HepG2 (cell line): Measurements from ENCODE around the gene SLC23A3. TPM values are rescaled to one million over a fixed set of nuclear protein-coding genes. Genes with fewer than 3 reads are reported as not detected.

Experiments
- EZH2 ChIP-seq: conservative IDR thresholded peaks from 2 replicates; pipeline ENCODE4 v1.6.1; 2012; ENCODE audit warnings: mild to moderate bottlenecking, low read depth, low read length, moderate library complexity
- FOXC1 ChIP-seq: sonication (generic); formaldehyde crosslinking; IDR thresholded peaks from 2 replicates; pipeline ENCODE4 v1.8.0; 2022; ENCODE audit warnings: mild to moderate bottlenecking, missing genetic modification reagents, borderline replicate concordance
- KAT2B ChIP-seq: fragments of 150-350 bp; IDR thresholded peaks from 2 replicates; pipeline ENCODE4 v1.6.1; 2014; ENCODE audit warnings: low read depth, low read length, borderline replicate concordance
- ZNF333 ChIP-seq: sonication (generic); formaldehyde crosslinking; IDR thresholded peaks from 2 replicates; pipeline ENCODE4 v1.4.0; 2020; ENCODE audit warnings: mild to moderate bottlenecking, missing genetic modification reagents, borderline replicate concordance
- ZNF788 ChIP-seq: sonication (generic); formaldehyde crosslinking; IDR thresholded peaks from 2 replicates; pipeline ENCODE4 v1.5.0; 2020; ENCODE audit warnings: mild to moderate bottlenecking, missing genetic modification reagents, borderline replicate concordance
- ZNF816 ChIP-seq: sonication (generic); formaldehyde crosslinking; IDR thresholded peaks from 2 replicates; pipeline ENCODE4 v1.8.0; 2022; ENCODE audit warnings: missing genetic modification reagents, mild to moderate bottlenecking, borderline replicate concordance
- ZSCAN21 ChIP-seq: sonication (generic); formaldehyde crosslinking; IDR thresholded peaks from 2 replicates; pipeline ENCODE4 v1.8.0; 2022; ENCODE audit warnings: mild to moderate bottlenecking, missing genetic modification reagents, moderate library complexity, borderline replicate concordance
- polyA plus RNA-seq, 8 experiments: library from polyadenylated mRNA; depleted of rRNA in 3 of 8; stranded (reverse) in 7 of 8; unstranded in 1 of 8; fragments of >200 nt; fragmentation: Illumina TruSeq in 4 of 8; extraction: Trizol in 4 of 8; gene quantifications; 2 replicates each; pipeline versions ENCODE4 v1.2.1 to v1.2.3, GENCODE V29; 2011 to 2016; ENCODE audit warnings: low read depth in 4 of 8, missing spikeins in 1 of 8, mixed read lengths in 1 of 8; ENCODE audit not compliant: insufficient read depth in 1 of 8
- total RNA-seq, 5 experiments: library from RNA; depleted of rRNA; stranded (reverse); fragments of >200 nt; fragmentation: Illumina TruSeq; extraction: Trizol; gene quantifications; 2 replicates each; pipeline ENCODE4 v1.2.3, GENCODE V29; 2016; ENCODE audit warnings: low read depth in 1 of 5
- TF ChIP-seq, protein P1 (sequence below): sonication (generic); formaldehyde crosslinking; IDR thresholded peaks from 2 replicates; pipeline ENCODE4 v1.4.0; 2020; ENCODE audit warnings: missing genetic modification reagents
- TF ChIP-seq, protein P2 (sequence below): sonication (generic); formaldehyde crosslinking; IDR thresholded peaks from 2 replicates; pipeline ENCODE4 v1.4.0; 2020; ENCODE audit warnings: missing genetic modification reagents
- TF ChIP-seq, protein P3 (sequence below): sonication (generic); formaldehyde crosslinking; IDR thresholded peaks from 2 replicates; pipeline ENCODE4 v1.5.0; 2020; ENCODE audit warnings: missing genetic modification reagents, mild to moderate bottlenecking, borderline replicate concordance
- TF ChIP-seq, protein P4 (sequence below): sonication (generic); formaldehyde crosslinking; IDR thresholded peaks from 2 replicates; pipeline ENCODE4 v1.8.0; 2022; ENCODE audit warnings: low read depth, missing genetic modification reagents

SLC23A3 gene
- total and polyA plus RNA-seq, 2 of the 13 experiments (the other 11 are each of a cell fraction or from before 2014, with no cell fraction given): 0.38 to 0.78 TPM

DNA sequence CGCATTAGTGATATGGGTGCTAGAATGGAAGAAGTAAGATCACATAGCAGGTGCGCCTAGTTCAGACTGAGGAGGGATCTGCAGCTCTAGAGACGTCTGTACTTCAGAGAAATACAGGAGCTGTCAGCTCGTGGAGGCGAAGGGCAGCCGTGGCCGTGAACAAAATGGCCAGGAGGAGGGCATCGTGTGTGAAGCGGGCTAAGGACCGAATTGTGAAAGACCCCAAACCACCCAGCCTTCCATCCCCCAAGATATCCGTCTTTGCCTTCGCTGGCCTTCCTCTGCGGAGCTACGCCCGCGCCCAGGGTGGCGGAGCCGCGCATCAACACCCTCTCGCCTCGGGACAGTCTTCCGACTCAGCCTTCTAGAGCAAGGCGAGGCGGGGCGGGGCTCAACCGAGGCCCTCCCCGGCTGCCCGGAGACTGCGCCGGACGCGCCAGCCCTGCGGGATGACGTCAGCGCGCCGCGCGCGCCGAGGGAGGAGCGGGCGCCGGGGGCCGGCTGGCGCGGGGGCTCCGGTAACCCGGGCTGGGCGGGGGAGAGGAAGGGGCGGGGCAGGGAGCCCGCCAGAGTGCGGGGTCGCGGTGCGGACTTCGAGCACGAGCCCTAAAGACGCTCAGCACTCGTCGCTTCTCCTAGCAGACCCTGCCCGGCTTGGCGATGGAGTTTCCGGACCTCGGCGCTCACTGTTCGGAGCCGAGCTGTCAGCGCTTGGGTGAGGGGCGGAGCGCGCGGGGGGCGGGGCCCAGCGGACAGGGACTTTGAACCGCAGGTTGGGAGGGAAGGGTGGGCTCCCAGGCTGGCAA, 36.7 kb upstream of the SLC23A3 start, which contains the start of gene ZFAND2B (continued):
- TF ChIP-seq ZNF333 (CRISPR knock-in tag) (peak; percentile 98), ZNF788 (peak; percentile 67), ZNF816 (CRISPR knock-in tag) (peak; percentile 71; the same call in 1 of the 2 replicates), ZSCAN21 (peak; percentile 91), FOXC1 (CRISPR knock-in tag) (peak; percentile 95), KAT2B (no peak), EZH2 (no peak)
- TF ChIP-seq, protein P1, sequence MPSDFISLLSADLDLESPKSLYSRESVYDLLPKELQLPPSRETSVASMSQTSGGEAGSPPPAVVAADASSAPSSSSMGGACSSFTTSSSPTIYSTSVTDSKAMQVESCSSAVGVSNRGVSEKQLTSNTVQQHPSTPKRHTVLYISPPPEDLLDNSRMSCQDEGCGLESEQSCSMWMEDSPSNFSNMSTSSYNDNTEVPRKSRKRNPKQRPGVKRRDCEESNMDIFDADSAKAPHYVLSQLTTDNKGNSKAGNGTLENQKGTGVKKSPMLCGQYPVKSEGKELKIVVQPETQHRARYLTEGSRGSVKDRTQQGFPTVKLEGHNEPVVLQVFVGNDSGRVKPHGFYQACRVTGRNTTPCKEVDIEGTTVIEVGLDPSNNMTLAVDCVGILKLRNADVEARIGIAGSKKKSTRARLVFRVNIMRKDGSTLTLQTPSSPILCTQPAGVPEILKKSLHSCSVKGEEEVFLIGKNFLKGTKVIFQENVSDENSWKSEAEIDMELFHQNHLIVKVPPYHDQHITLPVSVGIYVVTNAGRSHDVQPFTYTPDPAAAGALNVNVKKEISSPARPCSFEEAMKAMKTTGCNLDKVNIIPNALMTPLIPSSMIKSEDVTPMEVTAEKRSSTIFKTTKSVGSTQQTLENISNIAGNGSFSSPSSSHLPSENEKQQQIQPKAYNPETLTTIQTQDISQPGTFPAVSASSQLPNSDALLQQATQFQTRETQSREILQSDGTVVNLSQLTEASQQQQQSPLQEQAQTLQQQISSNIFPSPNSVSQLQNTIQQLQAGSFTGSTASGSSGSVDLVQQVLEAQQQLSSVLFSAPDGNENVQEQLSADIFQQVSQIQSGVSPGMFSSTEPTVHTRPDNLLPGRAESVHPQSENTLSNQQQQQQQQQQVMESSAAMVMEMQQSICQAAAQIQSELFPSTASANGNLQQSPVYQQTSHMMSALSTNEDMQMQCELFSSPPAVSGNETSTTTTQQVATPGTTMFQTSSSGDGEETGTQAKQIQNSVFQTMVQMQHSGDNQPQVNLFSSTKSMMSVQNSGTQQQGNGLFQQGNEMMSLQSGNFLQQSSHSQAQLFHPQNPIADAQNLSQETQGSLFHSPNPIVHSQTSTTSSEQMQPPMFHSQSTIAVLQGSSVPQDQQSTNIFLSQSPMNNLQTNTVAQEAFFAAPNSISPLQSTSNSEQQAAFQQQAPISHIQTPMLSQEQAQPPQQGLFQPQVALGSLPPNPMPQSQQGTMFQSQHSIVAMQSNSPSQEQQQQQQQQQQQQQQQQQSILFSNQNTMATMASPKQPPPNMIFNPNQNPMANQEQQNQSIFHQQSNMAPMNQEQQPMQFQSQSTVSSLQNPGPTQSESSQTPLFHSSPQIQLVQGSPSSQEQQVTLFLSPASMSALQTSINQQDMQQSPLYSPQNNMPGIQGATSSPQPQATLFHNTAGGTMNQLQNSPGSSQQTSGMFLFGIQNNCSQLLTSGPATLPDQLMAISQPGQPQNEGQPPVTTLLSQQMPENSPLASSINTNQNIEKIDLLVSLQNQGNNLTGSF (CRISPR knock-in tag): 0 out of 2 replicates have a peak, but pooled peaks have one; percentile 53
- TF ChIP-seq, protein P2, sequence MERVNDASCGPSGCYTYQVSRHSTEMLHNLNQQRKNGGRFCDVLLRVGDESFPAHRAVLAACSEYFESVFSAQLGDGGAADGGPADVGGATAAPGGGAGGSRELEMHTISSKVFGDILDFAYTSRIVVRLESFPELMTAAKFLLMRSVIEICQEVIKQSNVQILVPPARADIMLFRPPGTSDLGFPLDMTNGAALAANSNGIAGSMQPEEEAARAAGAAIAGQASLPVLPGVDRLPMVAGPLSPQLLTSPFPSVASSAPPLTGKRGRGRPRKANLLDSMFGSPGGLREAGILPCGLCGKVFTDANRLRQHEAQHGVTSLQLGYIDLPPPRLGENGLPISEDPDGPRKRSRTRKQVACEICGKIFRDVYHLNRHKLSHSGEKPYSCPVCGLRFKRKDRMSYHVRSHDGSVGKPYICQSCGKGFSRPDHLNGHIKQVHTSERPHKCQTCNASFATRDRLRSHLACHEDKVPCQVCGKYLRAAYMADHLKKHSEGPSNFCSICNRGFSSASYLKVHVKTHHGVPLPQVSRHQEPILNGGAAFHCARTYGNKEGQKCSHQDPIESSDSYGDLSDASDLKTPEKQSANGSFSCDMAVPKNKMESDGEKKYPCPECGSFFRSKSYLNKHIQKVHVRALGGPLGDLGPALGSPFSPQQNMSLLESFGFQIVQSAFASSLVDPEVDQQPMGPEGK (CRISPR knock-in tag): peak; percentile 79
- TF ChIP-seq, protein P3, sequence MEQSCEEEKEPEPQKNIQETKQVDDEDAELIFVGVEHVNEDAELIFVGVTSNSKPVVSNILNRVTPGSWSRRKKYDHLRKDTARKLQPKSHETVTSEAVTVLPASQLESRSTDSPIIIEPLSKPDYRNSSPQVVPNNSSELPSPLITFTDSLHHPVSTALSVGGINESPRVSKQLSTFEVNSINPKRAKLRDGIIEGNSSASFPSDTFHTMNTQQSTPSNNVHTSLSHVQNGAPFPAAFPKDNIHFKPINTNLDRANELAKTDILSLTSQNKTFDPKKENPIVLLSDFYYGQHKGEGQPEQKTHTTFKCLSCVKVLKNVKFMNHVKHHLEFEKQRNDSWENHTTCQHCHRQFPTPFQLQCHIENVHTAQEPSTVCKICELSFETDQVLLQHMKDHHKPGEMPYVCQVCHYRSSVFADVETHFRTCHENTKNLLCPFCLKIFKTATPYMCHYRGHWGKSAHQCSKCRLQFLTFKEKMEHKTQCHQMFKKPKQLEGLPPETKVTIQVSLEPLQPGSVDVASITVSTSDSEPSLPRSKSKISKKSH (CRISPR knock-in tag): peak; percentile 91
- TF ChIP-seq, protein P4, sequence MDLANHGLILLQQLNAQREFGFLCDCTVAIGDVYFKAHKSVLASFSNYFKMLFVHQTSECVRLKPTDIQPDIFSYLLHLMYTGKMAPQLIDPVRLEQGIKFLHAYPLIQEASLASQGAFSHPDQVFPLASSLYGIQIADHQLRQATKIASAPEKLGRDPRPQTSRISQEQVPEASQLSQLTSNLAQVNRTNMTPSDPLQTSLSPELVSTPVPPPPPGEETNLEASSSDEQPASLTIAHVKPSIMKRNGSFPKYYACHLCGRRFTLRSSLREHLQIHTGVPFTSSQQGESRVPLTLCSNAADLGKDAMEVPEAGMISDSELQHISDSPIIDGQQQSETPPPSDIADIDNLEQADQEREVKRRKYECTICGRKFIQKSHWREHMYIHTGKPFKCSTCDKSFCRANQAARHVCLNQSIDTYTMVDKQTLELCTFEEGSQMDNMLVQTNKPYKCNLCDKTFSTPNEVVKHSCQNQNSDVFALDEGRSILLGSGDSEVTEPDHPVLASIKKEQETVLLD (CRISPR knock-in tag): peak; percentile 88
